SK-N-SH treated with all-trans-retinoic acid at 6 μM for 48 hours (cell line): Measurements from ENCODE around the gene MALT1.

Experiments
- CREB5 ChIP-seq: fragments of 250-450 bp; sonication (Bioruptor Pico); IDR thresholded peaks from 2 replicates; pipeline ENCODE4 v1.5.1; 2020; ENCODE audit warnings: low read depth, mild to moderate bottlenecking, moderate library complexity
- PATZ1 ChIP-seq: fragments of 250-450 bp; sonication (Bioruptor Pico); IDR thresholded peaks from 2 replicates; pipeline ENCODE4 v1.8.0; 2020; ENCODE audit warnings: mild to moderate bottlenecking, moderate library complexity, borderline replicate concordance
- ZFP3 ChIP-seq: fragments of 250-450 bp; sonication (Bioruptor Pico); IDR thresholded peaks from 2 replicates; pipeline ENCODE4 v1.5.0; 2020; ENCODE audit warnings: mild to moderate bottlenecking, moderate library complexity
- ZNF8 ChIP-seq: fragments of 450-650 bp; formaldehyde crosslinking; IDR thresholded peaks from 2 replicates; pipeline ENCODE4 v1.5.0; 2020; ENCODE audit warnings: mild to moderate bottlenecking, moderate library complexity

GRCh38 chr18:58800582-58800981 lies 129.3 kb downstream of the MALT1 start:
- TF ChIP-seq ZNF8 (no peak), ZFP3 (CRISPR knock-in tag) (no peak), CREB5 (no peak), PATZ1 (CRISPR knock-in tag) (no peak)
